SK-N-SH (cell line): Measurements from ENCODE around the gene LAP3. TPM values are rescaled to one million over a fixed set of nuclear protein-coding genes. Genes with fewer than 3 reads are reported as not detected.

Experiments
- CTCF ChIA-PET: fragments of 300-600, 350-600 bp; formaldehyde crosslinking; extraction: SDS; loops from one replicate; lab custom pipeline; 2021; lab: Yijun Ruan, JAX
- POLR2A ChIA-PET: fragments of 350-600 bp; sonication (Branson Sonifier 250); formaldehyde crosslinking; extraction: SDS; loops from one replicate; lab custom pipeline; 2020; ENCODE audit warnings: antibody characterized with exemption, inconsistent platforms; lab: Yijun Ruan, JAX
- DNase-seq: peaks from one replicate; pipeline ENCODE4 v3.0.0; 2012
- H2AFZ ChIP-seq: fragments of 200-600 bp; sonication (generic); 2 replicates; pipeline ENCODE4 v1.8.1; 2016; ENCODE audit warnings: antibody characterized with exemption, mild to moderate bottlenecking, low read depth
- H3F3A ChIP-seq: fragments of 200-600 bp; sonication (generic); replicated peaks from 2 replicates; pipeline ENCODE3; 2016; ENCODE audit warnings: antibody characterized with exemption, mild to moderate bottlenecking; ENCODE audit not compliant: insufficient read depth
- H3K27ac ChIP-seq, 2 experiments: fragments of 200-500 bp in 1 of 2; fragments of 200-600 bp in 1 of 2; sonication (Bioruptor generic) in 1 of 2; sonication (generic), shearing (Covaris generic) in 1 of 2; 2 replicates each; pipeline versions ENCODE4 v1.5.1 to v1.6.1; 2014 to 2016; ENCODE audit warnings: low read depth in 2 of 2, inconsistent platforms in 1 of 2, low read length in 1 of 2, mild to moderate bottlenecking in 1 of 2, mixed read lengths in 1 of 2
- H3K27me3 ChIP-seq: fragments of 200-600 bp; sonication (generic), shearing (Covaris generic); 2 replicates; pipeline ENCODE4 v1.6.1; 2016; ENCODE audit warnings: mixed run types; ENCODE audit not compliant: insufficient read depth
- H3K36me3 ChIP-seq, 2 experiments: fragments of 200-500 bp in 1 of 2; fragments of 200-600 bp in 1 of 2; sonication (Bioruptor generic) in 1 of 2; sonication (generic) in 1 of 2; replicated peaks in 1 of 2; 2 replicates each; pipeline versions ENCODE3 to v1.5.1; 2014 to 2016; ENCODE audit warnings: low read length in 1 of 2, mild to moderate bottlenecking in 1 of 2; ENCODE audit not compliant: insufficient read depth in 2 of 2, control insufficient read depth in 1 of 2
- H3K4me1 ChIP-seq, 2 experiments: fragments of 200-500 bp in 1 of 2; fragments of 200-600 bp in 1 of 2; sonication (Bioruptor generic) in 1 of 2; sonication (generic), shearing (Covaris generic) in 1 of 2; 2 replicates each; pipeline versions ENCODE4 v1.5.1 to v1.6.1; 2014 to 2016; ENCODE audit warnings: low read depth in 1 of 2, low read length in 1 of 2, mixed run types in 1 of 2; ENCODE audit not compliant: insufficient read depth in 2 of 2, control insufficient read depth in 1 of 2
- H3K4me2 ChIP-seq: fragments of 200-600 bp; sonication (generic), shearing (Covaris generic); 2 replicates; pipeline ENCODE4 v1.6.1; 2017; ENCODE audit warnings: mixed run types
- H3K4me3 ChIP-seq, 2 experiments: fragments of 200-500 bp in 1 of 2; fragments of 200-600 bp in 1 of 2; sonication (Bioruptor generic) in 1 of 2; sonication (generic), shearing (Covaris generic) in 1 of 2; 2 replicates each; pipeline versions ENCODE4 v1.5.1 to v1.8.1; 2014 to 2016; ENCODE audit warnings: low read depth in 2 of 2, inconsistent platforms in 1 of 2, low read length in 1 of 2, mild to moderate bottlenecking in 1 of 2, mixed read lengths in 1 of 2, moderate library complexity in 1 of 2
- H3K79me2 ChIP-seq: fragments of 200-600 bp; sonication (generic); 2 replicates; pipeline ENCODE4 v1.8.1; 2017; ENCODE audit warnings: mild to moderate bottlenecking; ENCODE audit not compliant: insufficient read depth
- H3K9ac ChIP-seq: fragments of 200-600 bp; sonication (generic); 2 replicates; pipeline ENCODE4 v1.6.1; 2017; ENCODE audit warnings: mixed run types
- H3K9me2 ChIP-seq: fragments of 200-600 bp; sonication (generic); 2 replicates; pipeline ENCODE4 v1.6.1; 2017; ENCODE audit warnings: mixed run types
- H3K9me3 ChIP-seq: fragments of 200-600 bp; sonication (generic); 2 replicates; pipeline ENCODE4 v1.6.1; 2017; ENCODE audit warnings: mixed run types, mild to moderate bottlenecking, moderate library complexity
- H4K20me1 ChIP-seq: fragments of 200-600 bp; sonication (generic); 2 replicates; pipeline ENCODE4 v1.6.1; 2017; ENCODE audit warnings: mild to moderate bottlenecking, mixed run types; ENCODE audit not compliant: insufficient read depth
- ELF1 ChIP-seq: IDR thresholded peaks from 2 replicates; pipeline ENCODE4 v1.4.0; 2012
- FOSL2 ChIP-seq: IDR thresholded peaks from 2 replicates; pipeline ENCODE4 v1.4.0; 2012; ENCODE audit warnings: low read depth, mild to moderate bottlenecking, moderate library complexity, borderline replicate concordance
- JUND ChIP-seq: IDR thresholded peaks from 2 replicates; pipeline ENCODE4 v1.4.0; 2012
- MXI1 ChIP-seq: IDR thresholded peaks from 2 replicates; pipeline ENCODE4 v1.6.1; 2012; ENCODE audit warnings: mild to moderate bottlenecking, low read depth, low read length, improper control_type of control experiment
- NFIC ChIP-seq: IDR thresholded peaks from 2 replicates; pipeline ENCODE4 v1.4.0; 2012; ENCODE audit warnings: borderline replicate concordance
- RFX5 ChIP-seq: IDR thresholded peaks from 2 replicates; pipeline ENCODE4 v1.6.1; 2012; ENCODE audit warnings: mild to moderate bottlenecking, improper control_type of control experiment, low read length
- TAF1 ChIP-seq: IDR thresholded peaks from 2 replicates; pipeline ENCODE4 v1.6.1; 2012; ENCODE audit warnings: low read depth, mild to moderate bottlenecking, low read length, moderate library complexity, borderline replicate concordance
- YY1 ChIP-seq: IDR thresholded peaks from 2 replicates; pipeline ENCODE4 v1.4.0; 2012; ENCODE audit warnings: low read depth, mild to moderate bottlenecking
- WGBS: methylation state at CpG from one replicate; pipeline ENCODE4 v1.1.6; 2017; ENCODE audit warnings: low lambda C conversion rate; 5-methylcytosine and 5-hydroxymethylcytosine counted together
- polyA plus RNA-seq, 3 experiments: library from polyadenylated mRNA; depleted of rRNA; stranded (reverse); fragments of >200 nt; gene quantifications; 2 replicates each; pipeline ENCODE4 v1.2.3, GENCODE V29; 2012
- TF ChIP-seq, protein P1 (sequence below): IDR thresholded peaks from 2 replicates; pipeline ENCODE4 v1.4.0; 2012; ENCODE audit warnings: low read depth, borderline replicate concordance
- TF ChIP-seq, protein P2 (sequence below): IDR thresholded peaks from 2 replicates; pipeline ENCODE4 v1.4.0; 2012; ENCODE audit warnings: low read depth, borderline replicate concordance
- TF ChIP-seq, protein P3 (sequence below): fragments of 200-600 bp; sonication (generic); IDR thresholded peaks from 2 replicates; pipeline ENCODE4 v1.6.1; 2017; ENCODE audit warnings: antibody characterized with exemption, mild to moderate bottlenecking, moderate library complexity
- TF ChIP-seq, protein P4 (sequence below): IDR thresholded peaks from 2 replicates; pipeline ENCODE4 v1.4.0; 2012; ENCODE audit warnings: low read depth
- TF ChIP-seq, protein P5 (sequence below): IDR thresholded peaks from 2 replicates; pipeline ENCODE4; 2012

The LAP3 gene
- polyA plus RNA-seq, 1 of the 3 experiments (the other 2 are of a cell fraction) = 53.2 TPM

DNA sequence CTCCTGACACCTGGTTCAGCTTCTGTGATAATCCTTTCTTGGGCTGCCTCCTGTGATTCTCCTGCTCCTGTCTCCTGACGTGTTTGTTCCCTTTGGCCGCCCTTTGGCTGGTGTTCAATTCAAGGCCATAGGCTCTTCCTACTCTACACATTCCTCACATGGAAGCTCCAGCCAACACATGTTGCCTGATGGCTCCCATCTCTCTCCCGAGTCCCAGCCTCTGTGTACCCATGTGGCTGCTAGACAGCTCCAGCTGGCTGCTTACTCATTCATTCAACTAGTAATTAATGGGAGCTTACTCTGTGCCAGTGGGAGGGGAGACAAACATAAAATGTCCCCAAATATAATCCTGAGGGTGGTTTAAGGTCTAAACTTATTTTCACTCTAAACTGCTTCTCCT lies 28.2 kb downstream of the LAP3 start (continued):
- TF ChIP-seq, protein P1, sequence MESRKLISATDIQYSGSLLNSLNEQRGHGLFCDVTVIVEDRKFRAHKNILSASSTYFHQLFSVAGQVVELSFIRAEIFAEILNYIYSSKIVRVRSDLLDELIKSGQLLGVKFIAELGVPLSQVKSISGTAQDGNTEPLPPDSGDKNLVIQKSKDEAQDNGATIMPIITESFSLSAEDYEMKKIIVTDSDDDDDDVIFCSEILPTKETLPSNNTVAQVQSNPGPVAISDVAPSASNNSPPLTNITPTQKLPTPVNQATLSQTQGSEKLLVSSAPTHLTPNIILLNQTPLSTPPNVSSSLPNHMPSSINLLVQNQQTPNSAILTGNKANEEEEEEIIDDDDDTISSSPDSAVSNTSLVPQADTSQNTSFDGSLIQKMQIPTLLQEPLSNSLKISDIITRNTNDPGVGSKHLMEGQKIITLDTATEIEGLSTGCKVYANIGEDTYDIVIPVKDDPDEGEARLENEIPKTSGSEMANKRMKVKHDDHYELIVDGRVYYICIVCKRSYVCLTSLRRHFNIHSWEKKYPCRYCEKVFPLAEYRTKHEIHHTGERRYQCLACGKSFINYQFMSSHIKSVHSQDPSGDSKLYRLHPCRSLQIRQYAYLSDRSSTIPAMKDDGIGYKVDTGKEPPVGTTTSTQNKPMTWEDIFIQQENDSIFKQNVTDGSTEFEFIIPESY = no peak

DNA sequence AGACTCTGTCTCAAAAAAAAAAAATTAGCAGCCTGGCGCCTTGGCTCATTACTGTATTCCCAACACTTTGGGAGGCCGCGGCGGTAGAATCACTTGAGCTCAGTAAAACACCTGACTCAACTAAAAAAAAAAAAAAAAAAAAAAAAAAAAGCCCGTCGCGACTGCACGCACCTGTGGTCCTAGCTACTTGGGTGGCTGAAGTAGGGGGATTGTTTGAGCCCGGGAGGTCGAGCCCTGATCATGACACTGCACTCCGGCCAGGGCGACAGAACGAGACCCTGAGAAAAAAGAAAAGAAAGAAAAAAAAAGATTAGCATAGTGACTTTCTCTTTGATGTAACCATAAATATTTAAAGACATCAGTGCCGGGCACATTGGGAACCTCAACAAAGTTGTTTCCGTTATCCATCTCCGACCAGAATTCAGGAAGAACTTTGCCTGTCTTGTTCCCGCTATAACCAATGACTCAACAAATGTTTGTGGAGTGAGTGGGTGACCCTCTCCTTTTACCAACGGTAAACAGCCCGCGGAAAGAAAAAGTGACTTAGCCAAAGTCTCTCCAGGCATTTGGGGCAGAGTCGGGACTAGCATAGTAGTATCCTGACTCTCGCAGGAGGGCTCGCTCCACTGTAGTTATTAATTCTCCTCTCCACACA lies 36.9 kb downstream of the LAP3 start:
- Histone ChIP-seq H3K36me3 (peaks cover 5 to 7% of the 10 kb centered on the region in 2 experiments), H4K20me1 (peaks cover 35% of the 10 kb centered on the region), H3K9me2 (no peaks in the 10 kb centered on the region), H3K27me3 (no peaks in the 10 kb centered on the region), H3K79me2 (peaks cover 45% of the 10 kb centered on the region), H3K4me1 (peaks cover 0 to 6% of the 10 kb centered on the region in 2 experiments; a peak in 1 of 4 replicates), H3K9ac (peak overlapping the region; percentile 93), H3K27ac (peak overlapping the region; percentile 70 to 81), H3F3A (peaks cover 9% of the 10 kb centered on the region), H2AFZ (peak overlapping the region; percentile 96), H3K4me3 (peak overlapping the region; percentile 78 to 80), H3K4me2 (peak overlapping the region; percentile 83), H3K9me3 (no peaks in the 10 kb centered on the region)
- 2% methylated on average over 23 of the region's 23 CpGs for WGBS
- DNase-seq = no peak
- POLR2A ChIA-PET = interaction anchor here (0.9 to 1.3 kb wide), 5 partner anchors 8 to 197 kb away, joined by 3 to 5 read pairs (median 3); partner anchors contain the start of genes DCAF16 and NCAPG
- CTCF ChIA-PET = interaction anchor here (0.6 to 2.1 kb wide), 5 partner anchors 16 to 195 kb away, joined by 3 to 10 read pairs (median 4); no protein-coding TSS in a partner anchor
- TF ChIP-seq JUND = 0 out of 2 replicates have a peak, but pooled peaks have one; percentile 14
- TF ChIP-seq MXI1 = no peak
- no peak for TF ChIP-seq ELF1
- TF ChIP-seq, protein P2, sequence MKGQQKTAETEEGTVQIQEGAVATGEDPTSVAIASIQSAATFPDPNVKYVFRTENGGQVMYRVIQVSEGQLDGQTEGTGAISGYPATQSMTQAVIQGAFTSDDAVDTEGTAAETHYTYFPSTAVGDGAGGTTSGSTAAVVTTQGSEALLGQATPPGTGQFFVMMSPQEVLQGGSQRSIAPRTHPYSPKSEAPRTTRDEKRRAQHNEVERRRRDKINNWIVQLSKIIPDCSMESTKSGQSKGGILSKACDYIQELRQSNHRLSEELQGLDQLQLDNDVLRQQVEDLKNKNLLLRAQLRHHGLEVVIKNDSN = no peak
- no peak for TF ChIP-seq NFIC
- peak; percentile 50; the same call in 1 of the 2 replicates for TF ChIP-seq FOSL2

DNA sequence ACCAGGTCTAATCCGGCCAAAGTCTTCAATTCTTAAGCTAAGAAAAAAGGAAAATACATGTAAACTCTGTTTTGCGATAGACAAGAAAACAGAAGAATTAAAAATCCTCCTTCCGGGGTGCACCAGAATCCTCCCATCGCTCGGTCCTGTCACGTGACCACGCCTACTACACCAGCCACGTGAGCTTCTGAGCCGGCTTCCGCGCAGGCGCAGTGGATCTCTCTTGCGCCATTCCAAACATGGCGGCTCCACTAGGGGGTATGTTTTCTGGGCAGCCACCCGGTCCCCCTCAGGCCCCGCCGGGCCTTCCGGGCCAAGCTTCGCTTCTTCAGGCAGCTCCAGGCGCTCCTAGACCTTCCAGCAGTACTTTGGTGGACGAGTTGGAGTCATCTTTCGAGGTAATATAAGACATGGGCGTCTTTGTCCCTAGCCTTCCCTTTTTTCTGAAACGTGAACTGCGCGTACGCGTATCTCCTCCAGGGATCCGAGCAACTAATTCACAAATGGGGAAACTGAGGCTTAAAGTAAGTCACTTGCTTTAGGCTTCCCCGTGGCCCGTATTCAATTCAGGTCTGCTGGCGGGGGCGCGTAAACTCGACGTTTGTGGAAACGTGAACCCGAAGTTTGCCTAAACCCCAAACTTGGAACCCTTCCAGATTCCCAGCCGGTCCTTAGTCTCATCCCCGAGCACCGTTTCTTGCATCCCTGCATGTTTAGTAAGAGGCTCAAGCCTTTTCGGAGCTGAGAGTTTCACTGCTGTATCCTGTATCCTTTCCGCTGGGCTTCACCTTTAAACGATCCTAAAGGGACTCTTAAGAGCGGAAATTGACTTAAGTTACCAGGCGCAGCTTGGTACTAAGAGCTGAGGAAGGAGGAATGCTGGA lies 37.7 kb downstream of the LAP3 start, which contains the start of gene MED28:
Gene MED28, plus strand, starts transcription at position 226 of the 884 bp plus-strand sequence. Its CDS starts 14 bp downstream, at position 240.
- Histone ChIP-seq H3K79me2 (peaks cover 52% of the 10 kb centered on the region), H4K20me1 (peaks cover 43% of the 10 kb centered on the region), H3K9ac (peak within 1 kb of the TSS; percentile 93), H3K9me2 (no peaks in the 10 kb centered on the region), H3K4me1 (peaks cover 6 to 7% of the 10 kb centered on the region in 2 experiments; a peak in 2 of 4 replicates), H2AFZ (peak within 1 kb of the TSS; percentile 96), H3K4me2 (peak within 1 kb of the TSS; percentile 83), H3K27ac (peak within 1 kb of the TSS; percentile 77 to 81), H3K9me3 (no peaks in the 10 kb centered on the region), H3F3A (peaks cover 12% of the 10 kb centered on the region), H3K4me3 (peak within 1 kb of the TSS; percentile 78 to 80), H3K27me3 (no peaks in the 10 kb centered on the region), H3K36me3 (peaks cover 5 to 14% of the 10 kb centered on the region in 2 experiments)
- peak; percentile 95 for DNase-seq
- ChIA-PET POLR2A (interaction anchor here (0.9 to 1.3 kb wide), 5 partner anchors 9 to 196 kb away, joined by 3 to 5 read pairs (median 3); partner anchors contain the start of genes DCAF16 and NCAPG), CTCF (interaction anchor here (0.6 to 2.1 kb wide), 6 partner anchors 17 to 195 kb away, joined by 3 to 10 read pairs (median 4); no protein-coding TSS in a partner anchor)
- WGBS = under 1% methylated on average over 42 of the region's 46 CpGs
- TF ChIP-seq, protein P3, sequence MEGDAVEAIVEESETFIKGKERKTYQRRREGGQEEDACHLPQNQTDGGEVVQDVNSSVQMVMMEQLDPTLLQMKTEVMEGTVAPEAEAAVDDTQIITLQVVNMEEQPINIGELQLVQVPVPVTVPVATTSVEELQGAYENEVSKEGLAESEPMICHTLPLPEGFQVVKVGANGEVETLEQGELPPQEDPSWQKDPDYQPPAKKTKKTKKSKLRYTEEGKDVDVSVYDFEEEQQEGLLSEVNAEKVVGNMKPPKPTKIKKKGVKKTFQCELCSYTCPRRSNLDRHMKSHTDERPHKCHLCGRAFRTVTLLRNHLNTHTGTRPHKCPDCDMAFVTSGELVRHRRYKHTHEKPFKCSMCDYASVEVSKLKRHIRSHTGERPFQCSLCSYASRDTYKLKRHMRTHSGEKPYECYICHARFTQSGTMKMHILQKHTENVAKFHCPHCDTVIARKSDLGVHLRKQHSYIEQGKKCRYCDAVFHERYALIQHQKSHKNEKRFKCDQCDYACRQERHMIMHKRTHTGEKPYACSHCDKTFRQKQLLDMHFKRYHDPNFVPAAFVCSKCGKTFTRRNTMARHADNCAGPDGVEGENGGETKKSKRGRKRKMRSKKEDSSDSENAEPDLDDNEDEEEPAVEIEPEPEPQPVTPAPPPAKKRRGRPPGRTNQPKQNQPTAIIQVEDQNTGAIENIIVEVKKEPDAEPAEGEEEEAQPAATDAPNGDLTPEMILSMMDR = peak; percentile 19; the same call in 1 of the 2 replicates
- TF ChIP-seq YY1 (peak; percentile 98), TAF1 (peak; percentile 95), MXI1 (peak; percentile 91), RFX5 (no peak), ELF1 (peak; percentile 84)
- TF ChIP-seq, protein P4, sequence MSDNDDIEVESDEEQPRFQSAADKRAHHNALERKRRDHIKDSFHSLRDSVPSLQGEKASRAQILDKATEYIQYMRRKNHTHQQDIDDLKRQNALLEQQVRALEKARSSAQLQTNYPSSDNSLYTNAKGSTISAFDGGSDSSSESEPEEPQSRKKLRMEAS = no peak; the same call in none of the 2 replicates
- TF ChIP-seq, protein P5, sequence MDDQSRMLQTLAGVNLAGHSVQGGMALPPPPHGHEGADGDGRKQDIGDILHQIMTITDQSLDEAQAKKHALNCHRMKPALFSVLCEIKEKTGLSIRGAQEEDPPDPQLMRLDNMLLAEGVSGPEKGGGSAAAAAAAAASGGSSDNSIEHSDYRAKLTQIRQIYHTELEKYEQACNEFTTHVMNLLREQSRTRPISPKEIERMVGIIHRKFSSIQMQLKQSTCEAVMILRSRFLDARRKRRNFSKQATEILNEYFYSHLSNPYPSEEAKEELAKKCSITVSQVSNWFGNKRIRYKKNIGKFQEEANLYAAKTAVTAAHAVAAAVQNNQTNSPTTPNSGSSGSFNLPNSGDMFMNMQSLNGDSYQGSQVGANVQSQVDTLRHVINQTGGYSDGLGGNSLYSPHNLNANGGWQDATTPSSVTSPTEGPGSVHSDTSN = no peak
